PC-9 (cell line): ENCODE measurements around the gene CPHXL2.

Source experiments
- CTCF ChIP-seq: fragments of 200-600 bp; sonication (generic); conservative IDR thresholded peaks from 2 replicates; pipeline ENCODE4 v1.6.1; 2017; ENCODE audit warnings: mixed run types, antibody characterized with exemption, mild to moderate bottlenecking, moderate library complexity
- EZH2 ChIP-seq: fragments of 200-600 bp; sonication (generic); IDR thresholded peaks from 2 replicates; pipeline ENCODE4 v1.8.0; 2017; ENCODE audit warnings: antibody characterized with exemption, low read depth

DNA sequence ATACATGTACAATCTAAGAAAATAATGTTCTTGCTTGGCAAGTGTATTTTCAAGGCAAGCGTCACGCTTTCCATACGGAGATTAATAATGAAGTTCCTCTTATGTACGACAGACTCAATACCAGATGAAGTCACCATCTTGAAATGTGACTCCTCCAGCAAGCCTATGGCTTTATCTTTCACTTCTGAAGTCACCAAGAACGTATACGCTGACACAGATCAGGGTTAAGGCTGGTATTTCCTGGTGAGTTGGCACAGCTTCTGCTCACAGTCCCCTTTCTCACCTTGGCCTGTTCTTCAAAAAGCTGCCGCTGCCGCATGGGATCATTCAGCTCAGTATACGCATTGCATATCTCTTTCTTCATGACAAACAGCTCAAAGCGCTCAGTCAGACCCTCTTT is 47.7 kb downstream of the CPHXL2 start:
- no peak for TF ChIP-seq CTCF
- TF ChIP-seq EZH2, result no peak
